Renal cortical epithelial cell (primary cell): ENCODE results near the gene CPZ. TPM values are rescaled to one million over a fixed set of nuclear protein-coding genes. Genes with fewer than 3 reads are reported as not detected.
"Not testable (repeated sequence)": the region's sequence is repeated elsewhere in the genome, so short reads cannot be mapped to it uniquely, and the experiment has no call there.

Source experiments
- DNase-seq: peaks from one replicate; pipeline ENCODE4 v3.0.0-alpha.2; 2011; ENCODE audit warnings: low read depth
- total RNA-seq: library from RNA; depleted of rRNA; stranded (reverse); fragments of >200 nt; gene quantifications from 2 replicates; pipeline ENCODE4 v1.2.3, GENCODE V29; 2014

CPZ gene
- total RNA-seq, 1 donor from 2014 or later: 0.20 TPM

DNA sequence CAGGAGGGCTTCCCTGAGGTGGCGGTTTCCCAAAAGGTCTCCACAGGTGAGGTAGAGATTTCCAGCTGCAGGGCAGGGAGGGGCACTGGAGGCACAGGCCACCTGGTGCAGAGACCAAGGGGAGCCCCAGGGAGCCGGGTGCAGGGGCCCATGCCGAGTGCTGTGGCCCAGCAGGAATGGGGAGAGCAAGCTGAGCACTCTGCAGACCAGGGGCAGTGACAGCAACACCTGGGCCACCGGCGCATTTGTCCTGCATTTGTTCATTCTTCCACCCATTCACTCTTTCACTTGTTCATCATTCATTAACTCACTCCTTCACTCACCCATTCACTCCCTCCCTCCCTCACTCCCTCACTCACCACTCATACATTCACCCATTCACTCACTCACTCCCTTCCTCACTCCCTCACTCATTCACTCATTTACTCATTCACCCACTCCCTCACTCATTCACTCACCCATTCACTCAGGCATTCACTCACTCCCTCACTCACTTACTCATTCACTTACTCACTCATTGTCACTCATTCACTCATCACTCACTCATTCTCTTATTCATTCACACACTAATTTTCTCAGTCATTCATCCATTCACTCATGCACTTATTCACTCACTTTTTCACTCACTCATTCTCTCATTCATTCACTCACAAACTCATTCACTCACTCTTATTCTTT, 16.3 kb downstream of the CPZ start:
- DNase-seq: no peak

DNA sequence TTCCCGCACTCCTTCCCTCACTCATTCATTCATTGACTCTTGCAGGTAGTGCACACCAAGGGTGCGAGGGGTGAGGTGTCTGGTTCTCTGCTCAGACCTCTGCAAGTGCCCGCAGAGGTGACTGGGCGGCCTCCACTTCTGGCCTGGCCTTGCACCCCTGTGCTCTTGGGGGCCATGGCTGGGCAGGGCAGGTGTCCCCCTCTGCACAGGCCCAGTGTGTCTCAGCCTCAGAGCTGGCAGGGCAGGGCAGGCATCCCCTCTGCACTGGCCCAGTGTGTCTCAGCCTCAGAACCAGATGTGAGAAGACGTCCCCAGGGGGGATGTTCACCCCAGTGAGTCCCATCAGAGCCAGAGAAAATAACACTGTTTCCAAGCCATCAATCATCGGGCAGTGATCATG, 16.8 kb downstream of the CPZ start:
- no peak for DNase-seq

DNA sequence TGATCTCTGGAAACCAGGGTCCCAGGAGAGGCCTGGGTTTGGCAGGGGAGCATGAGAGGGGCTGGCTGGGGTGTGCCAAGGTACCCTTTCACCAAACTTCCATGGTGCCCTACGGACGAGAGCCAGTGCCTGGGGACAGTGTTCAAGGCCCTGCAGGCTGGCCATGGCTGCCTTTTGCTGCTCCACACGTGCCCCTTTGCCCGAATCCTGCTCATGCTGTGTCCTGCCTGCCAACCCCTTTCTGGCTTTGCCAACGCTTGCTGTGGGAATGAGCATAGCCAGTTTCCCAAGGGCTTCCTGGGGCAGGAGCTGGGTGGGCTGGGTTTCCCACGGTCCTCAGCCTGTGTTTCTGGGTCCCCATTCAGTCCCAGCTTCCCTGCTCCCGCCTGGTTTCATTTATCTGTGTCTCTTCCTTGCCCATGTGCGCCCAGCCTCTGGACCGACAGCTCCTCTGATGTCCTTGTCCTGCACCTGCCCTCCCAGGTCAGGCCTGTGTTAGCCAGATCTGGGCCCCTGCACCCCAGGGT, 17.3 kb downstream of the CPZ start:
- no peak for DNase-seq

DNA sequence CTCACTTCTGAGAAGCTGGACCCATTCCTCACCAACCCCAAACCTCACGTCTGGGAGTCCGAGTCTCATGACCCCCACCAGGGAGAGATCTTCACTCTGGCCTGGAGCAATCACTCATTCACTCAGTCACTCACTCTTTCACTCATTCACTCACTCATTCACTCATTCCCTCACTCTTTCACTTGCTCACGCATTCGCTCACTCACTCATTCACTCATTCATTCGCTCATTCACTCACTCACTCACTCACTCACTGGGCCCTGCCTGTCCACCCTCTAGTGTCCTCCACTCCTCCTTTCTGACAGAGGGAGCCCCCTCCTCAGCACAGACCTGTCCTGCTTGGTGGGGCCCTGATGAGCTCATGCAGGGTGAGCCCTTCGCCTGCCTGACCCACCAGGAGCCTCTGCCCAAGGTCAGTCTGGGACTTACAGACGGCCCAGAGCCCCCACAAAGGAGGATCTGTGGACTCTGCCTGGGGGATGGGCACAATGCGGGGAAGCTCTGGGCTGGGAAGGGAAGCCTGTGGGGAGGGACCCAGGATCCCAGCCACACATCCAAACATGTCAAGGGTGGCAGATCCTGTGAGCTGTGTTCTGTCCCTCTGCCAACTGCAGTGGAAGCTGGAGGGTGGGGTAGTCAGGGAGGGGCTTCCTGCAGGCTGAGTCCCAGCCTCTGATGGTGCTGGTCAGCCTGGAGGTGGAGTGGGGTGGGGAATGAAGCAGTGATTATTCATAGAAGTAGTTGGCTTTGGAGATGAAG, 18.5 kb downstream of the CPZ start:
- DNase-seq: no peak

DNA sequence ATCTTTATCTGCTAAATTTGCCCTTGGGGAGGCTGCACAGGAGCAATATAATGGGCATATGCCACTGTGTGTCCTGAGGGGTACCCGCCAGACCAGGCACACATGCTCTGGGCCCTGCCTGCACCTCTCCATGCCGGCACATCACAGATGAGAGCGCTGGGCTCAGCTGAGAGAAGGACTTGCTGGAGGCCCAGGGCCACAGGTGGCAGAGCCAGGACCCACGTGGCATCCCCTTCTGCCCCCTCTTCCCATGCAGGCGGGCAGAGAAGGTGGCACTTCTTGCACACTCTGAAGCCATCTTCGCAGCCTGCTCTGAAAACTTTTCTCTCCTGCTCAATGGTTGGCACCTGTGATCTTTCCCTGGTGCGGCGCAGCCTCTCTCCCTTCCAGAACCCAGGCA, 20.1 kb downstream of the CPZ start:
- DNase-seq: no peak

DNA sequence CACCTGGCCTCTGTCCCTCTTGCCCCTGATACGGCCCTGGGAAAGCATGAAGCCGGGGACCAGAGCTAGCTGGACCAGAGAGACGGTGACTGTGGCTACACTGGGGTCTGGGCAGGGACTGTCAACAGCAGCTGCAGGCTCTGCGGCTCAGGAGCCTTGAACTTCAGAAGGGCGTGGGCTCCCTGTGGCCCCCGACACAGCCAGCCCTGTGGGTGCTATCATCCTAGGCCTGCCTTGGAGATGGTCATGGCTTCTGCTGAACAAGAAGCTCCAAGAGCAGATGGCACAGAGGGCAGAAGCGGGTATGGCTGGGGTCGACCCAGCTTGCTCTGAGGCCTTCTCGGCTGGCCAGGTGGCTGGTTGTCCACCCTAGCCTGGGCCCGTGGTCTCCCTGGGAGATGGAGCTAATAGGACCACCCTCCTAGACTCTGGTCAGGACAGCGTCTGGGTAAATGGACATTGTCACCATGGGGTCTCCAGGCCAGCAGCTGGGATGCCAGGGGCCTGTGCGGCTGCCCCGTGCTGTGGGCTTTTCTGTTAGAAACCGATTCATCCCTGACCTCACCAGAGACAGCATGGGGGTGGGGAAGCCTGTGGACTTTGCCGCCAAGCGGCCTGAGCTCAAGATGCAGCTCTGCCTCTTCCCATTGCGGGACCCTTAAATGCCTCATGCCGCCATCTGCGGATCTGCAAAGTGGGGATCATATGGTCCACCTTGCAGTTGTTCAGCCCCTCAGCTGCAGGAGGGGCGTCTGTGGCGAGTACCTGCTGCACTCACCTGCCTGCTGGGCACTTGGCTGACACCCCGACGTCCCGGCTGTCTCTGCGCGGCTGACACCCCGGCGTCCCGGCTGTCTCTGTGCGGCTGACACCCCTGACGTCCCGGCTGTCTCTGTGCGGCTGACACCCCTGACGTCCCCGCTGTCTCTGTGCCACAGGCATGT, 21.1 kb downstream of the CPZ start:
- DNase-seq: no peak

DNA sequence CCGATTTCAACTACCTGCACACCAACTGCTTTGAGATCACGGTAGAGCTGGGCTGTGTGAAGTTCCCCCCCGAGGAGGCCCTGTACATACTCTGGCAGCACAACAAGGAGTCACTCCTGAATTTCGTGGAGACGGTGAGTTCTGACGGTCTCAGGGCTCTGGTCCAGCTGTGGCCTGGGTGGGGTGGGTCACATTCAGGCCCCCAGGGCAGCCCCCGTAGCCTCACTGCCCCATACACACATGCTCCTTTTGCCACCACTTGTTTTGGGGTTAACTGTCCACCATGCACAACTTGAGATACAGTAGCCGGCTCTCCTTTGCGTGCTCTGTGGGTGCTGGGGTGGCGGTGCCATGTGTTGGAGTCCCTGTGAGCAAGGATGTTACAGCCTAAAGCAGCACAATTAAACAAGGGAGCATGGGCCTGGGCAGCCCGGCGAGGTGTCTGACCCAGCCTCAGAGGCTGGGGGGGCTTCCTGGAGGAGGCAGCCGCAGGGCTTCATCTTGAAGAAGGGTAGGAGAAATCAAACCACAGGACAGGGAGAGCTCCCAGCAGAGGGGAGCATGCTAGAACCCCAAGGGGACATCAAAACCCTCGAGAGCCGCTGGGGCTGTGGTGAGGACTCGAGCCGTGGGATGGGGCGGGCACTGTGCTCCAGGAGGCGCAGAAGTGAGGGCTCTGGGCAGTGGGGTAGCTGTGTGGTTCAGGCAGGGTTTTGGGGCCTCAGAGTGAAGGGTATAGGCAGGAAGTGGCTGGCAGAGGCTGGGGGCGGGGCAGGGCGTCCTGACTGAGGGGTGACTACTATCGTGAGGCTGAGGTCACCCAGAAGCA, 22.0 kb downstream of the CPZ start:
- DNase-seq: no peak

DNA sequence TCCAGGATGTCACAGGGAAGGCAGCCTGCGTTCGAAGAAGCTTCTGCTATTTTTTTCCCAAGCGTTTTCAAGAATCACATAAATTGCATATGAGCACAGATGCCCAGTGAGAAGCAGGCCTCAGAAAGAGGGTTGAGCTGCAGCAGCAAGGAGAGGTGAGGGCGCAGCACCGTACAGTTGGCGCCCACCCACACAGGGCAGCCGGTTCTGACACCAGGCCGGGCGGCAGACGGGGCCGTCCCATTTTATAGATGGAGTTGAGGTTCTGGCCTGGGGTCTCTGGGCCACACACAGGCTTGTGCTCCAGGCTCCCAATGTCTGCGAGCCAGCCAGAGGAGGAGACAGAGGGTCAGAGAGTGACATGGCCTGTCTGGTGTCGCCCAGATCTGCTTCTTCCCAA, 22.8 kb downstream of the CPZ start:
- no peak for DNase-seq

DNA sequence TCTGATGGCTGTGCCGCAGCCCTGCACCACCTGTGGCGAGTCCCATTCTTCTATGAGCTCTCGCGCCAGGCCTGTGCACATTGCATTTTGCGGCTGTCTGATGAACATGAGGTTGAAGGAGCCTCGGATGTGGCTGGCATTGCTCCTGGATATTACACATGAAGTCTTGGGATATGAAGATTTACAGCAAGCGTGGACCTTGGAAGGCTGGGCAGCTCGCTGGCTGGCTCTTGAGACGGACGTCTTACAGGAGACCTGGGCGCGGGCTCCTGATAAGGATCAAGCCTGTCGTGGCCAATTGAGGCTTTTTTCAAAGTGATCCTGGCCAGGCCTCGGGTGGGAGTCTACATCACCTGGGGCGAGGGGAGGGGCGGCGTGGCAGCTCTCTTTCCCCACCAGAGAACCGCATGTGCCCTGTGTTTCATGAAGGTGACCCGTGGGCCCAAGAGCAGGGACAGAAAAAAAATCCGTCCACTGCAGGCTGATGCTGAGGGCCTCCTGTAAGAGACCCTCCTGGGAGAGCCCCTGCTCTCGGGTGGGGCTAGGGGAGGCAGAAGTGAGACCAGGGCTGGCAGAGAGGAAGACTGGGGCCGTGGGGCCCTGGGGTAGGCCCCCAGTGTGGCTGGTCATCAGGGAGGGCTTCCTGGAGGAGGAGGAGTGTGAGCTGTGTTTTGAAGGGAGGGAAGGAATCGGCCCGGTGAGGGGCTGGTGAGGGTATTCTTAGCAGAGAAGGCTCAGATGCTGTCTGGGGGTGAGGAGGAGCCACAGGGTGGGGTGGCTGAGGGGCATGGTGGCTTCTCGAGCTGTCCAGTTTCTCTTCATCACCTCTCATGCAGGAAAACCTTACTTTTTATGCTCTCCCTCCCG, 23.6 kb downstream of the CPZ start:
- DNase-seq: no peak

DNA sequence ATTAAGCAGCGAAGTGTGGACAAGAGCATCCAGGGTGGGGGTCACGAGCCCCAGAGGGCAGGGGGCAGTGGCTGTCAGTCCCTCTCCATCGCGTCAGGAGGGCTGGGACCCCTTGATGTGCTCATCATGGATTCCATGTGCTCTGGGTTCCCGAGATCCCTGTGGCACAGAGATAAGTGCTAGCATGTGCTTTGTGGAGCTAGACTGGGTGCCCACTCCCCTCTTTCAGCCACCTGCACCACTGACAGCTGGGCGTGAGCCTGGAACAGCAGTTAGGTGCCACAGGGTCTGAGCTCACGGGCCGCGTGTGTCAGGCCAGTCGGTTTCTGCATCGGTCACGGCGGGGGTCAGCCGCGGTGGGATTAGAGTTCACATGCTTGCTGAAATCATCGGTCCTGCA, 24.3 kb downstream of the CPZ start:
- DNase-seq: no peak

DNA sequence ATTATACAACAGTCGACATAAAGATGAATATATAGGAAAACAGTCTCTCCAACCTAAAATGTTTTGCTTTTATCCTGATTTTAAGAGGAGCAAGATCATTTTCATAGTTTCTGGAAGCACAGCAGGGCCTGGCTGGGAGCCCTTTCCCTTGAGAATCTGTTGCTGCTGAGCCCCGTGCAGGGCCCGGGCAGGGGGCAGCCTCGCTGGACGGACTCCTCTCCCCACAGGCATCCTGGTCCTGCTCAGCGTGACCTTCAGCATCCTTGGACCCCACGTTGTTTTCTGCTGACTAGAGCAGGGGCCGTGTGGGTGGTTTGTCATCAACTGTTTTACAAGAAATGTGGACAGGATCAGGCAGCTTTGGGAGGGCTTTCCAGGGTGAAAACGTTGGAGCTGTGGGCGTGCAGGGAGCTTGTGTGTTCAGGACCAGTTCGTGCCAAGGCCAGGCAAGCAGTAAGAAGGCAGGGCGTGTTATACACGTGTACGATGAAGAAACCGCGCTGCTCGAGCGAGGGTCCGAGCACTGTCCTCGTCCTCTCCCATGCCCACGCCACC, 25.0 kb downstream of the CPZ start:
- no peak for DNase-seq

DNA sequence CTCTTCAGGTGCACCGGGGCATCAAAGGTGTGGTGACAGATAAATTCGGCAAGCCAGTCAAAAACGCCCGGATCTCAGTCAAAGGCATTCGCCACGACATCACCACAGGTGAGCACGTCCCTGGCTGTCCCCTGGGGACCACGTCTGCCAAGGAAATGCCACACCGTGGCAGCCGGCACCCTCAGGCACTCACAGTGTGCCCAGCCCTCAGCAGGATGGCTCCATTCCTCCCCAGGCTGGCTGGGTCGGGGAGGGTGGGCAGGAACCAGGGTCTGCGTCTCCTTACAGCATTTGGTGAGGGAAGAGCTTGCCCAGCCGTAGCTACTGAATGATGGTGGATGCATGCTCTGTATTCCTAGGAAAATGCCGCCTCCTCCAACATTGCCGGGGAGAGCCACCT, 25.9 kb downstream of the CPZ start:
- DNase-seq: no peak

DNA sequence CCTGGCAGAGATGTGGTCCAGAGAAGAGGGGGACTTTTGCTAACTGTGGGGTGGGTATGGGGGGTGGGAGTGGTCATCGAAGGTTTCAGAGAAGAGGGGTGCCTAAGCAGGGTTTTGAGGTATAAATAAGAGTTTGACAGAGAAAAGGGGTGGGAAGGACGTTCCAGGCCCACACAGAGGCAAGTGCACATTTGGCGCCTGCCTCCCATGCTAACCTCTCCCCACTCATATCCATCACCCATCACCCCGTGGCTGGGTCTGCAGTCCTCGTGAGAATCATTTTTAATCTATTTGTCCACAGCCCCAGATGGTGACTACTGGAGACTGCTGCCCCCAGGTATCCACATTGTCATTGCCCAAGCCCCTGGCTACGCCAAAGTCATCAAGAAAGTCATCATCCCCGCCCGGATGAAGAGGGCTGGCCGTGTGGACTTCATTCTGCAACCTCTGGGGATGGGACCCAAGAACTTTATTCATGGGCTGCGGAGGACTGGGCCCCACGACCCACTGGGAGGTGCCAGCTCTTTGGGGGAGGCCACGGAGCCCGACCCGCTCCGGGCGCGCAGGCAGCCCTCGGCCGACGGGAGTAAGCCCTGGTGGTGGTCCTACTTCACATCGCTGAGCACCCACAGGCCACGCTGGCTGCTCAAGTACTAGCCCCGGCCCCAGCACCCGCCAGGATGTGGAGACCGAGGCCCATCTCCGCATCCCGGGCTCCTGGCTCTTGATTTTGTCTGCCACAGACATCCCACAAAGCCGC, 26.6 kb downstream of the CPZ start:
- DNase-seq: no peak

DNA sequence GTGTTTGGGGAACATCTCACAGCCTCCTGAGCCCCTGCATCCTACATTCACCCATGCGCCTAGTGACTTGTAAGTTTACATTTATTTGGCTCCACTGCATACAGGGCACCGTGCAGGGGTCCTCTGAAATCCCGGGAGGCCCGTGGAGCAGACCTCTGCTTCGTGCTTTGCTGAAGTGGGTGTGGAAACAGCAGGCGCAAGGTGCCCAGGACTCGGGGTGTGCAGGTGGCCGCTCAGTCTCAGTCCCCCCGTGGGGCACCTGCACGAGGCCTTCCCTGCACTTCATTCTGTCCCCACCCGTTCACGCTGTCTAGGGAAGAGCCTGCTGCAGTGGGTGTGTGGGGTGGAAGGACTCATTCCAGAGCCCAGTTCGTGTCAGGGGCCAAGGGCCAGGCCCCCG, 28.6 kb downstream of the CPZ start:
- DNase-seq: not testable (repeated sequence)

DNA sequence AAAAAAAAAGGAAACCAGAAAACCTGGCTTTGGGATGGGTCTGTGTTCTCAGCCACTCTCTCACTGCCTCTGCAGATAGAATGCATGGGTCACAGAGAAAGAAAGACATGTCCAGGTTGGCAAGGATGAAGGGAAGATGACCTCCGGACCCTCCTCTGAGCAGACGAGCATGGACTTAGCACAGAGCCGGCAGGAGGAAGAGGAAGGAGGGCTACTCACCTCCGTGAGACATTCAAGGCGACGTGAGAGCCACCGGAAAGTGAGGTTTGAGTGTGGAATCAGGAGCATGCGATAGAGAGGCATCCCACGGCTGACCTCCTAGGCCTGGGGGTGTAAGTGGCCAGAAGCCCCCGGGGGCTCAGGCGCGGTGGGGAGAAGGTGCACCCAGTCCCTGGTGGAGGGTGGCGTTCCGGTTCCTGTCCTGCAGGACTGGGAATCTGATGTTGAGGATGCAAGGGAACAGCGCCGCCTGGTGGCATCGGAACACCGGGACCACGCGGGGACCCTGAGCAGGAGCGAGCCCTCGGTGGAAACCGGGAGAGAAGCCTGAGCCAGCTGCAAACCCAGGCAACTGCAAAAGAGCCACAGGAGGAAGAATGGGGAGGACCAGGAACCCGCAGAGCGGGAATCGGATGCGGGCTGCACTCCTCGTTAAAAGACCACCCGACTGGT, 32.2 kb downstream of the CPZ start:
- not testable (repeated sequence) for DNase-seq

DNA sequence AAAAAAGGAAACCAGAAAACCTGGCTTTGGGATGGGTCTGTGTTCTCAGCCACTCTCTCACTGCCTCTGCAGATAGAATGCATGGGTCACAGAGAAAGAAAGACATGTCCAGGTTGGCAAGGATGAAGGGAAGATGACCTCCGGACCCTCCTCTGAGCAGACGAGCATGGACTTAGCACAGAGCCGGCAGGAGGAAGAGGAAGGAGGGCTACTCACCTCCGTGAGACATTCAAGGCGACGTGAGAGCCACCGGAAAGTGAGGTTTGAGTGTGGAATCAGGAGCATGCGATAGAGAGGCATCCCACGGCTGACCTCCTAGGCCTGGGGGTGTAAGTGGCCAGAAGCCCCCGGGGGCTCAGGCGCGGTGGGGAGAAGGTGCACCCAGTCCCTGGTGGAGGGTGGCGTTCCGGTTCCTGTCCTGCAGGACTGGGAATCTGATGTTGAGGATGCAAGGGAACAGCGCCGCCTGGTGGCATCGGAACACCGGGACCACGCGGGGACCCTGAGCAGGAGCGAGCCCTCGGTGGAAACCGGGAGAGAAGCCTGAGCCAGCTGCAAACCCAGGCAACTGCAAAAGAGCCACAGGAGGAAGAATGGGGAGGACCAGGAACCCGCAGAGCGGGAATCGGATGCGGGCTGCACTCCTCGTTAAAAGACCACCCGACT, 37.8 kb downstream of the CPZ start:
- not testable (repeated sequence) for DNase-seq

DNA sequence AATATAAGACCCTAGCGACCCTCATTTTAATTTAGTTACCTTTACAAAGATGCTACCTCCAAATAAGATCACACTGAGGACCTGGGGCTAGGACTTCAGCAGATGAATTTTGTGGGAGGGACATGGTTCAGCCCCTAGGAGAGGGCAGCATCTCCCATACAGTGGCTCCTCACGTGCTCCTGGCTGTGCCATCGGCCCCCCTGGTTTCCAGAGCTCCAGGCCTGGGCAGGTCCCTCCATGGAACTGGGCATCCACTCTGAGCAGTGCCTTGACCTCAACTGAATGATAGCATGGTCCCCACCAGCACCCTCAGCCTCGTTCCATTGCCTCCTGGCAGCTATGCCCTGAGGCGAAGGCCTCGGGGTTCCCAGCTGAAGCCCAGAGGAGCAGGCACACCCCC, 39.3 kb downstream of the CPZ start:
- DNase-seq: not testable (repeated sequence)

DNA sequence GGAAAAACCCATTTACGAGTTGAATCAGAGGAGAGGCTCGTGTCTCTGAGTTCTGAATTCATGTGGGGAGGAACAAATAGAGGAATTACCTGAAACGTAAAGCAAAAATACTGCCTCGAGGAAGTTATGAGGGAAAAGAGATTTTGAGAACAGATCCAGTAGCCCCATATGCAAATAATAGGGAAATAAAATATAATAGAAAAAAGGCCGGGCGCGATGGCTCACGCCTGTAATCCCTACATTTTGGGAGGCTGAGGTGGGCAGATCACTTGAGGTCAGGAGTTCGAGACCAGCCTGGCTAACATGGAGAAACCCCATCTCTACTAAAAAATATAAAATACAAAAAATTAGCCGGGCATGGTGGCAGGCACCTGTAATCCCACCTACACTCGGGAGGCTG, 42.2 kb downstream of the CPZ start:
- DNase-seq: not testable (repeated sequence)
